ENCODE measurements around the gene ENPP1. TPM values are rescaled to one million over a fixed set of nuclear protein-coding genes. Genes with fewer than 3 reads are reported as not detected.

Gene ENPP1
- polyA plus RNA-seq, 6 donors from 2014 or later = 0.33 to 1.3 (median 0.75) TPM; not detected in 1

DNA sequence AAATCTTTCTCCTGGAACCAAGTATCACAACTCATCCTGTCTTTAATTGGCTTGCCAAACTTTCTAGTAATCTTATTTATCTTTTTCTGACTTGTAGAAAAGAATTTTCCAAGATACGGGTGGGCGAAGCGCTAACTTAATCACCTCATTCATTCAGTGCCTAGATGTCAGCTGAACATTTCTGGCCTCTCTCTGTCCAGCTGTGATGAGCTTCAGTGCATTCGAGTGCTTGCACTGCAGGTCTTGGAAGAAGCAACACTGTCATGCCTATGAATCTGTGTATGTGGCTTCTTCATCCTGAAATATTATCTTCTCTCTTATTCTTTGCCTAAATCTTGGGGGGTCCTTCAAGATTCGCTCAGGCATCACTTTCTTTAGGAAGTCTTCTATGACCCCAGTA lies 16.3 kb upstream of the ENPP1 start:
- H3K4me3 Mint-ChIP-seq = no peak overlapping the region
- no peaks in the 10 kb centered on the region for H3K36me3 Mint-ChIP-seq
- peaks cover 0 to 13% (median 0%) of the 10 kb centered on the region in 7 donors for H3K9me3 Mint-ChIP-seq
- no peaks in the 10 kb centered on the region for H3K4me1 Mint-ChIP-seq
- no peak overlapping the region for H3K27ac Mint-ChIP-seq
- DNase-seq (no peak), ATAC-seq (ENCODE audit: low read depth in 2 of 2) (no peak)
- H3K27me3 Mint-ChIP-seq = peaks cover 0 to 9% (median 2%) of the 10 kb centered on the region in 3 donors

DNA sequence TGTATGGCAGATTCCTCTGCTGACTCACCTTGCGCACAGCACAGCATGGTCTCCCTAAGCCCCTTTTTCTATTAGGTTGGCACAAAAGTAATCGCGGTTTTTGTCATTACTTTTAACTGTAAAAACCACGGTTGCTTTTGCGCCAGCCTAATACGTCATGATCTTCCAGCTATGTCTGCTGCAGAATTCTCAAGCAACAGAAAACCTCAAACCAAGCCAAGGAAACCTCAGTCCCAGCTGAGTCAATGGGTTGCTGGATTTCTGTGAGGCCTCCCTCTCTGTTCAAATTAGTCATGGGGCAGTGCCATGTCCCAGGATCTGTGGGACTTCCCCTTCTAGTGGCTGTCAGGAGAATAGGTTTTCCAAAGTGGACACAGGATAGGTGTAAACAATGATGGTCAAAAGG lies 15.7 kb upstream of the ENPP1 start:
- DNase-seq (no peak), ATAC-seq (ENCODE audit: low read depth in 2 of 2) (no peak)
- no peaks in the 10 kb centered on the region for H3K36me3 Mint-ChIP-seq
- no peak overlapping the region for H3K27ac Mint-ChIP-seq
- peaks cover 0 to 9% (median 8%) of the 10 kb centered on the region in 3 donors for H3K27me3 Mint-ChIP-seq
- no peaks in the 10 kb centered on the region for H3K4me1 Mint-ChIP-seq
- H3K9me3 Mint-ChIP-seq = peaks cover 0 to 11% (median 0%) of the 10 kb centered on the region in 7 donors
- no peak overlapping the region for H3K4me3 Mint-ChIP-seq

DNA sequence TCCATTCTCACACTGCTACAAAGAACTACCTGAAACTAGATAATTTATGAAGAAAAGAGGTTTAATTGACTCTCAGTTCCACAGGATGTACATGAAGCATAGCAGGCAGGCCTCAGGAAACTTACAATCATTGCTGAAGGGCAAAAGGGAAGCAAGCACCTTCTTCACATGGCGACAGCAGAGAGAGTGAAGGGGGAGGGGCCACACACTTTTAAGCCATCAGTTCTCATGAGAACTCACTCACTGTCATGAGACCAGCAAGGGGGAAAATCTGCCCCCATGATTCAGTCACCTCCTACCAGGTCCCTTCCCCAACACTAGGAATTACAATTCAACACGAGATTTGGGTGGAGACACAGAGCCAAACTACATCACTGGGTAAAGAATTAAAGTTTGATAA lies 12.5 kb upstream of the ENPP1 start:
- no peaks in the 10 kb centered on the region for H3K4me1 Mint-ChIP-seq
- DNase-seq = no peak

DNA sequence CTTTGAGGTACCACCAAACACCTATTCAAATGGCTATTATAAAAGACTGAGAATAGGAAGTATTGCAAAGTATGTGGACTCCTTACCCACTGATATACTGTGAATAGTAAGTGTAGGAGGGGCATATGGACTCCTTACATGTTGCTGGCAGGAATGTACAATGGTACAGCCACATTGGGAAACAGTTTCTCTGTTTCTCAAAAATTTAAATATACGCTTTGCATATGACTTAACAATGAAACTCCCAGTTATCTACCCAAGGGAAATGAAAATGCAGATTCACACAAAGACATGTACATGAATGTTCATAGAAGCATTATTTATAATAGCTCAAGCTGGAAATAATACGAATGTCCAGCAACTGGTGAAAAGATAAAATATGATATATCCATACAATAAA lies 5.5 kb upstream of the ENPP1 start:
- Mint-ChIP-seq H3K4me1 (peaks cover 4 to 11% (median 9%) of the 10 kb centered on the region in 3 donors), H3K27ac (no peak overlapping the region), H3K36me3 (no peaks in the 10 kb centered on the region), H3K9me3 (peaks cover 0 to 12% (median 5%) of the 10 kb centered on the region in 7 donors), H3K4me3 (no peak overlapping the region), H3K27me3 (peaks cover 4 to 8% (median 6%) of the 10 kb centered on the region in 3 donors)
- no peak for ATAC-seq (ENCODE audit: low read depth in 2 of 2)
- no peak for DNase-seq

More for the DNA sequence above, 12.5 kb upstream of the ENPP1 start:
- Mint-ChIP-seq H3K27ac (no peak overlapping the region), H3K36me3 (no peaks in the 10 kb centered on the region), H3K27me3 (peaks cover 4 to 12% (median 8%) of the 10 kb centered on the region in 3 donors), H3K9me3 (peaks cover 0 to 16% (median 6%) of the 10 kb centered on the region in 7 donors), H3K4me3 (no peak overlapping the region)
- ATAC-seq (ENCODE audit: low read depth in 2 of 2) = no peak

DNA sequence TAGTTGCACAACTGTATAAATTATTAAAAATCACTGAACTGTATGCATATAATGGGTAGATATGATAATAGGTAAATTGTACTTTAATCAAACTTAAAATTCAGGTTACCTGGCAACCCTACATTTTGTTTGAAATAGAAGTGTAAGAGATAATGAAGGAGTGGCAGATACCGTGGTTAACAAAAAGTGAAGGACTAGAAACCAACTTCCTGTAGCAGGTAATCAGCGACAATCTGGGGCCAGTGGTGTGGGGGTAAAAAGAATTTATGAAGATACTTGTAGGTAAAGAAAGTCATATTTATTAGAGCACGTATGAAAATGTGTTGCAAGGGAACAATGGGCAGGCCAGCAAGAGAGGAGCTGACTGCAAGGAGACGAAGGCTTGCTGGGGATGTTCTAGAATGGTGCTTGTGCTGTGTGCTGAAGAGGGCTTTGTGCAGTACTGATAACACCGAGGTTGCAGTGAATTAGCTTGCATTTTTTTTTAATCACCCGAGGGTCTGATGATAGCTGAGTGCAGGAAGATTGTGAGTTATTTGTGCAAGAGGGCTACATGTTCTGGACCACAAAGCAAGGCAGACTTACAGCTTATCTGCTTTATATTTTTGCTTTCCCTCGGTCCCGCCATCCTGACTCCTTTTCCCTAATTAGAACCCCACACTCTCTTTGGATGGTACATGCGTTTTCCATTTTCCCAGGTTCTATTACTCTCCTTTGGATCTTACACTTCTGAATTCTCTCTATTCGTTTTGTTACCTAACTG lies 4.6 kb upstream of the ENPP1 start:
- peaks cover 8 to 15% (median 12%) of the 10 kb centered on the region in 3 donors for H3K4me1 Mint-ChIP-seq
- H3K27ac Mint-ChIP-seq = no peak overlapping the region
- peaks cover 0 to 12% (median 5%) of the 10 kb centered on the region in 7 donors for H3K9me3 Mint-ChIP-seq
- ATAC-seq (ENCODE audit: low read depth in 2 of 2) = no peak
- no peak for DNase-seq
- H3K4me3 Mint-ChIP-seq = no peak overlapping the region
- H3K27me3 Mint-ChIP-seq = peaks cover 0 to 8% (median 5%) of the 10 kb centered on the region in 3 donors
- H3K36me3 Mint-ChIP-seq = no peaks in the 10 kb centered on the region

DNA sequence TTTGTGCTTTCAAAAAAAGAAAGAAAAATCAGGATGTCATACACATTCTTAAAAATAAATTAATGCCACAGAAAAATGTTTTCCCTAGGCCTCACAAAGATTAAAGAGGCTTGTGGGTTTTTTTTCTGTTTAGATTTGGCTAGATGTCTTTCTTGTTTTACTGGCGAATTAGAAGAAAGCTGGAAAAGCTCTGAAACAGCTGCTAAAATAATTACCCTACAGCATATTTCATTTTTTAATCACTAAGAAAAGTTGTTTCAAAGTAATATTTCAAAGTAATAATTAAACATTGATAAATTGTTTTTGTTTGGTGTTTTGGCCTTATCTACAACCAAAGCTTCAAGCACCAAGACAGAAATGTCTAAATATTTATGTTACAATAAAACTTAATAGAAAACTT lies 3.7 kb upstream of the ENPP1 start:
- H3K27me3 Mint-ChIP-seq = peaks cover 0 to 8% (median 5%) of the 10 kb centered on the region in 3 donors
- no peak for DNase-seq
- no peaks in the 10 kb centered on the region for H3K36me3 Mint-ChIP-seq
- no peak overlapping the region for H3K27ac Mint-ChIP-seq
- no peak for ATAC-seq (ENCODE audit: low read depth in 2 of 2)
- peaks cover 15 to 19% (median 15%) of the 10 kb centered on the region in 3 donors for H3K4me1 Mint-ChIP-seq
- H3K4me3 Mint-ChIP-seq = no peak overlapping the region
- H3K9me3 Mint-ChIP-seq = peaks cover 0 to 7% (median 3%) of the 10 kb centered on the region in 7 donors

DNA sequence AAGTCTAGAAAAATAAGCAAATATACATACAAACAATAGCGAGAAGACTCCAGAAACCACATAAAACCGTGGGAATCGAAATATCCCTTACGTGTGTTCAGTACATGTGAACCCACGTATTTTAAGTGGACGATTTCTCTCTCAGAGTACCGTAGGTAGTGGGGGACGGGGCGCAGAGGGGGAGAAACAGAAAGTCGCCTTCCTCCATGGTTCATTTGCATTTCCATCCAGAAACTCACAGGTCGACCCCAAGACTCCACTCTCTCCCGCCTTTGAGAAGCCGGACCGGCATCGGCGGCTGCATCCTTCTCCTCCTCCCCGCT lies 538 bp upstream of the ENPP1 start:
- DNase-seq (no peak), ATAC-seq (ENCODE audit: low read depth in 2 of 2) (no peak)
- Mint-ChIP-seq H3K36me3 (no peaks in the 10 kb centered on the region), H3K27ac (peak overlapping the region in 5 of 6 donors; percentile 46 to 87 (median 56)), H3K27me3 (peaks cover under 1 to 12% (median 9%) of the 10 kb centered on the region in 3 donors), H3K9me3 (no peaks in the 10 kb centered on the region), H3K4me3 (peak overlapping the region; percentile 88 to 98 (median 93)), H3K4me1 (peaks cover 15 to 19% (median 15%) of the 10 kb centered on the region in 3 donors)

DNA sequence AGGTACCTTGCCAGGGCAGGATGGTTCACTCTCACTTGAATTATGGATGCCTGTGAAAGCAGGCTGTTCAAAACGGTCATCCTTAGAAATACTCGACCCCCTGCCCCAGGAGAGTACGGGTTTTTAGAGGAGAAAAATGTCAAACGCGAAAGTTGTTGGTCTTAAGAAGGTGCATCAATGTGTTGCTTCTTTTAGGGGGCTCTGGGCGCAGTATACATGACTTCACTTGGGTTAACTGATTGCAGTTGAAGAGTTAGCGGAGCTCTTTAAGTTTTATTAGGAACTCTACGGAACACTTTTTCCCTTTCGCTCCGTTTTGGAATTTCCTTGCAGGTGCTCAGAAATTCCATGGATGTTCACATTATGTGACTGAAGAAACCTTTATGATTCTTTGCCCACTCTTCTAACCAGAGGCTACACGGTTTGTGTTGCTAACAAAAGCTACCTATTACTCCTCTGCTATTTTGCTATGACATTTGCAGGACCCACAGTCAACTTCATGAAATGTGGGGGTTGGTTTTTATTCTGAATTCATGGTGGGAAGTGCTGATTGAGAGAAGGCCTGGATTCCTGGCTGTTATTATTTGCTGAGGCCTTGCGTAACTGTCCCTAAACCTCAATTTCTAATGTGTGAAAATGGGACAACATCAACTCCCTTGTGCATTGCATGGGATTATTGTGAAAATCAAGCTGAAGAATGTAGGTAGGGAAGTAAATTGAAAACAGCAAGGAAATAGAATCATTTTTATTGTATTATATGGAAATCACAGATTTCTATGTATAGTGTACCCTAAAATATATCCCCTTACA lies 845 bp downstream of the ENPP1 start:
- peaks cover 9 to 17% (median 15%) of the 10 kb centered on the region in 3 donors for H3K4me1 Mint-ChIP-seq
- H3K4me3 Mint-ChIP-seq = peak overlapping the region; percentile 81 to 91 (median 88)
- H3K9me3 Mint-ChIP-seq = no peaks in the 10 kb centered on the region
- peaks cover 4 to 15% (median 9%) of the 10 kb centered on the region in 3 donors for H3K27me3 Mint-ChIP-seq
- H3K27ac Mint-ChIP-seq = no peak overlapping the region
- no peak for DNase-seq
- no peak for ATAC-seq (ENCODE audit: low read depth in 2 of 2)
- H3K36me3 Mint-ChIP-seq = no peaks in the 10 kb centered on the region

DNA sequence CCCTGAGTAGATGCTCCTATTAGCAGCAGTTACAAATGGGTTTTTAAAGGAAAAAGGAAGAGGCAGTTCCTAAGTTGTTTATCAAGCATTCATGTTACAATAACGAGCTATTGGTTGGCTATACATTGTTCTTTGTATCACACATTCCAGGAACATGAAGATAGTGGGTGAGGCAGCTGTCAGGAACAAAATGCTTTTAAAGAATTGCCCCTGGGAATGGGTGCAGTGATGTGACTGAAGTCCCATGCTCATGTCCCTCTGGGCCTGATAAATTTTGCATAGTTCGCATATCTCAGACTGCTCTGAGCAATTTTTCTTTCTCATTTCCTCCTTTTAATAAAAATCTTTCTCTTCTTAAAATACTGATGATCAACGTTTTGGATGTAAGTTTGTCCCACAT lies 3.7 kb downstream of the ENPP1 start:
- Mint-ChIP-seq H3K4me3 (no peak overlapping the region), H3K27me3 (peaks cover 8 to 38% (median 9%) of the 10 kb centered on the region in 3 donors), H3K36me3 (no peaks in the 10 kb centered on the region), H3K4me1 (peaks cover 9 to 17% (median 15%) of the 10 kb centered on the region in 3 donors), H3K27ac (no peak overlapping the region), H3K9me3 (no peaks in the 10 kb centered on the region)
- DNase-seq (no peak), ATAC-seq (ENCODE audit: low read depth in 2 of 2) (no peak)

DNA sequence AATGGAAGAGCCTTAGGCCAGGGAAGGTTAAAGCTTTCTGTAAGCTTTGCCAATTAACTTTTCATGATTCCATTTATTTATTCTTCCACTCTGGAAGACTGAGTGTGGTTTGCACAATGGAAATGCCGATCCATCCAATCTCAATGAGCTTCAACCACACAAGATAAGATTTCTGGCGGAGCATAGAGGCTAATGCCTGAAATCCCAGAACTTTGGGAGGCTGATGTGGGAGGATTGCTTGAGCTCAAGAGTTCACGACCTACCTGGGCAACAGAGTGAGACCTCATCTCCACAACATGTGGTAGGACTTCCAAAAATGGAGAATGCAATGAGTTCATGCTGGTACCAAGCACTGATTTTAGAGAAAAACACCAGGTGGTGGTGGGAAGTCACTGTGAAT lies 6.2 kb downstream of the ENPP1 start:
- ATAC-seq (ENCODE audit: low read depth in 2 of 2) (no peak), DNase-seq (no peak)
- no peaks in the 10 kb centered on the region for H3K36me3 Mint-ChIP-seq
- peaks cover 0 to under 1% (median 0%) of the 10 kb centered on the region in 3 donors for H3K4me1 Mint-ChIP-seq
- H3K27me3 Mint-ChIP-seq = peaks cover 9 to 43% (median 14%) of the 10 kb centered on the region in 3 donors
- no peak overlapping the region for H3K27ac Mint-ChIP-seq
- no peak overlapping the region for H3K4me3 Mint-ChIP-seq
- no peaks in the 10 kb centered on the region for H3K9me3 Mint-ChIP-seq

DNA sequence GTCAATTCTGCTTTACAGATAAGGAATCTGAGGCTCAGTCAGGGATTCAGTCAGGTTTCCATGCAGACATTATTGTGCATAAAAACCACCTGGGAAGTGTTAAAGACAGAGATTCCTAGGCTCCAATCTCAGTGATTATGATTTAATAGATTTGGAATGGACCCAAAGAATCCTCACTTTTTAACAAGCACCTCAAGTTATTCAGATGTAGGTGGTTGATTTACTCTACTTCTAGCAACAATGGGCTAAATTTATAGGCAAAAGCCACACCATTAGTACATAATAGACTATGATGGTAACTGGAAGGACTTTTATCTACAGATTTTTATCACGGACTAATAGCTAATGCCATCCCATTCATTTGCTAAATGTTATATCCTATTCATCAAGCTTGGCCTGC lies 9.0 kb downstream of the ENPP1 start:
- H3K4me3 Mint-ChIP-seq = no peak overlapping the region
- H3K36me3 Mint-ChIP-seq = no peaks in the 10 kb centered on the region
- H3K27me3 Mint-ChIP-seq = peaks cover 16 to 54% (median 25%) of the 10 kb centered on the region in 3 donors
- DNase-seq (no peak), ATAC-seq (ENCODE audit: low read depth in 2 of 2) (no peak)
- H3K27ac Mint-ChIP-seq = no peak overlapping the region
- H3K4me1 Mint-ChIP-seq = no peaks in the 10 kb centered on the region
- no peaks in the 10 kb centered on the region for H3K9me3 Mint-ChIP-seq

DNA sequence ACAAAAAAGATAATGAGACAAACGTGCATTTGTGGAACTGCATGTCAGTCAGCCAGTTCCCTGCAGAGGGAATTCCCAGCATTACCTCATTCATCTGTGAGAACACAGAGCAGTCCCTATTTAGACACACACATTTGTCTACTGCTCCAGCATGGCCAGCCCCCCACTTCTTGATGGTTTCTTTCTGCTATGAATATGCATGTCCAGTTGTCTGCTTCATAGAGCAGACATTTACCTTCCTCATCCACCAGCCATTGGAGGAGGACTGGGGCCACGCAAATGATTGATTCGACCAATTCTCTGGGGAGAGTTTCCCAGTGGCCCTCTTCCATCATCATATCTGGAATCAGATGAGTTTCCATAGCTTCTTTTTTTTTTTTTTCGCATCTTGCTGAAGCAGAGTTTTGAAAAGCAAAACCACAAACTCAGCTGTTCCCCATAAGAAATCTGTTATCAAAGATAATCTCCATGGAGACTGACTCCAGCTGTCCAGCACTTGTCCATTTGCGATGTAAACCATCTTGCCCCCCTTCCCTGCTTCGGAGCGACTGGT lies 11.8 kb downstream of the ENPP1 start:
- Mint-ChIP-seq H3K27me3 (peaks cover 28 to 54% (median 29%) of the 10 kb centered on the region in 3 donors), H3K27ac (no peak overlapping the region), H3K4me1 (no peaks in the 10 kb centered on the region), H3K4me3 (no peak overlapping the region), H3K9me3 (no peaks in the 10 kb centered on the region), H3K36me3 (peaks cover 0 to 6% of the 10 kb centered on the region in 2 donors)
- DNase-seq (no peak), ATAC-seq (ENCODE audit: low read depth in 2 of 2) (no peak)

DNA sequence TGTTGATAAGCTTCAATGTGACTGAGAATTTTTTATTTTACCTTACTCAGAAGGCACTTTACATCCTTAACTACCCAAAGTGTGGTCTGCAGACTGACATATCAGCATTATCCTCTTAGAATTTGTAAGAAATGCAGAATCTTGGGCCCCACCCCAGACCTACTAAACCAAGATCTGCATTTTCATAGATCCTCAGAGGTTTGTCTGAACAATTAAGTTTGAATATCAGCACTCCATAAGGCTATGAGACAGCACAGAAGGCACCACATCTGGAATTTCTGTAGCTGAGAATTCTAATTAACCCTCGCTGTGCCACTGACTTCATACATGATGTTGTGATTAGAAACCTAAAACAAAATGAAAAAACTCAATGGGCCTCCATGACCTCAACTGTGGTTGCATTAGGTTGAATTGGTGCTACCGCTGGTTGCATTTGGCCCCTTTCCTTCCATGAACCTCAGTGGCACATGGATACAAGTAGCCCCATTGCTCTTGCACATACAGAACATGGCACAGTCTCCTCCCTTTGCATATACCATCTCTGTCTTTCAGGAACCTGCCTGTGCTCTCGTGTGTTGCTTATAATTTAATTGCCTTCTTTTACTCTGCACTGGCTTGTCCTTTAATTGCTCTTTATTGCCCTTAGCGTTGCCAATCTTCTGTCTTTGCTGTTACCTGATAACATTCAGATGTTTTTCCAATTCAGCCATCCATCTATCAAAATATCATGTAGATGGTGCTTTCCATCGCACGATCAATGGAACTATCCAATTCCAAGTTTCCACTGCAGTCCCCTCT lies 13.4 kb downstream of the ENPP1 start:
- no peak overlapping the region for H3K27ac Mint-ChIP-seq

More for the DNA sequence above, 13.4 kb downstream of the ENPP1 start:
- Mint-ChIP-seq H3K4me3 (no peak overlapping the region), H3K27me3 (peaks cover 27 to 42% (median 28%) of the 10 kb centered on the region in 3 donors), H3K36me3 (peaks cover 0 to 6% of the 10 kb centered on the region in 2 donors), H3K4me1 (no peaks in the 10 kb centered on the region), H3K9me3 (no peaks in the 10 kb centered on the region)
- ATAC-seq (ENCODE audit: low read depth in 2 of 2) (no peak), DNase-seq (no peak)
